Ishikawa (cell line): ENCODE data around the gene HNF1B.

ENCODE experiments used
- CEBPB ChIP-seq: IDR thresholded peaks from 2 replicates; pipeline ENCODE4 v1.6.1; 2012
- CREB1 ChIP-seq: IDR thresholded peaks from 2 replicates; pipeline ENCODE4 v1.6.1; 2012; ENCODE audit warnings: low read depth
- EGR1 ChIP-seq: IDR thresholded peaks from 2 replicates; pipeline ENCODE4 v1.6.1; 2012
- EP300 ChIP-seq: IDR thresholded peaks from 2 replicates; pipeline ENCODE4 v1.6.1; 2012; ENCODE audit warnings: borderline replicate concordance
- FOXM1 ChIP-seq: IDR thresholded peaks from 2 replicates; pipeline ENCODE4 v1.6.1; 2012; ENCODE audit warnings: low read depth, borderline replicate concordance
- NFIC ChIP-seq: IDR thresholded peaks from 2 replicates; pipeline ENCODE4 v1.6.1; 2012
- RAD21 ChIP-seq: IDR thresholded peaks from 2 replicates; pipeline ENCODE4 v1.6.1; 2012; ENCODE audit warnings: low read depth
- TAF1 ChIP-seq: IDR thresholded peaks from 2 replicates; pipeline ENCODE4 v1.6.1; 2012; ENCODE audit warnings: low read depth, mild to moderate bottlenecking
- TCF12 ChIP-seq: IDR thresholded peaks from 2 replicates; pipeline ENCODE4 v1.6.1; 2012; ENCODE audit warnings: low read depth
- TEAD4 ChIP-seq: IDR thresholded peaks from 2 replicates; pipeline ENCODE4 v1.6.1; 2012
- YY1 ChIP-seq: IDR thresholded peaks from 2 replicates; pipeline ENCODE4 v1.6.1; 2012; ENCODE audit warnings: low read depth
- ZBTB7A ChIP-seq: IDR thresholded peaks from 2 replicates; pipeline ENCODE4 v1.6.1; 2012; ENCODE audit warnings: low read depth
- TF ChIP-seq, protein P1 (sequence below): IDR thresholded peaks from 2 replicates; pipeline ENCODE4 v1.6.1; 2012
- TF ChIP-seq, protein P2 (sequence below): IDR thresholded peaks from 2 replicates; pipeline ENCODE4 v1.6.1; 2012; ENCODE audit warnings: low read depth, mild to moderate bottlenecking
- TF ChIP-seq, protein P3 (sequence below): IDR thresholded peaks from 2 replicates; pipeline ENCODE4 v1.6.1; 2012

Gene HNF1B

DNA sequence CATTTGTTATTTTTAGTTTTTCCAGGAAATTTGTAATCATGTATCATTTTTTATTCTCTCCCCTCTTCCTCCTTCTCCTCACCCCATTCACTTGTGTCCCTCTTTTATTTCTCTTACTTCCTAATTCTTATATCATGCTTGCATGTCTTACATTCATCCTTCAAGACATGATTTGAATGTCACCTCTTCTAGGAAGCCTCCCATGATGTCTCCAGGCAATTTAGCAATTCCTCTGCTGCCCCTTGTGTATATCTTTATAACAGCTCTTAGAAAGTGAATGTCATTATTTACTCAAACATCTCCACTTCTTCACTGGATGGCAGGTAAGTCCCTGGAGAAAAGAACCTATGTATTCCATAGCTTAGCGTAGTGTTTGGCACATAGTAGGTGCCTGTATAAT lies 7.8 kb downstream of the HNF1B start:
- TF ChIP-seq ZBTB7A (no peak), CREB1 (no peak), EGR1 (no peak), CEBPB (no peak)
- TF ChIP-seq, protein P1, sequence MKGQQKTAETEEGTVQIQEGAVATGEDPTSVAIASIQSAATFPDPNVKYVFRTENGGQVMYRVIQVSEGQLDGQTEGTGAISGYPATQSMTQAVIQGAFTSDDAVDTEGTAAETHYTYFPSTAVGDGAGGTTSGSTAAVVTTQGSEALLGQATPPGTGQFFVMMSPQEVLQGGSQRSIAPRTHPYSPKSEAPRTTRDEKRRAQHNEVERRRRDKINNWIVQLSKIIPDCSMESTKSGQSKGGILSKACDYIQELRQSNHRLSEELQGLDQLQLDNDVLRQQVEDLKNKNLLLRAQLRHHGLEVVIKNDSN, result no peak

DNA sequence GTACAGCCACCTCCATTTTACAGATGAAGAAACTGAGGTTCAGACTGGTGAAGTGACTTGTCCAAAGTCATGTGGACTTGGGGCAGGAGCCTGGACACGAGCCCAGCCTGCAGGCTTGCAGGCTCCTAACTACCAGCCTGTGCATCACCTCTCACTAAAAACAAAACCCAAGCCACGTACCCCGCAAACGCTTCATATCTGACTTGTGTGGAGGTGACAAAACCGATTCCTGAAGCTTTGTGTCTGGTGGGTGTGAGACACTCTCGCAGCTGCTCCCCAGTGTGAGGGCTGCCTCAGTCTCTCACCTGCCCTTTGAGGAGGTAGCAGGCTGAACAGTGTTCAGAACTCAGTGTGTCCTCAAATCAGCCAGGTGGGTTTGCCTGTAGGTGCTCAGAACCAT lies 8.4 kb downstream of the HNF1B start:
- TF ChIP-seq, protein P1, result no peak
- TF ChIP-seq TCF12 (no peak), YY1 (no peak), EGR1 (no peak), TAF1 (no peak), TEAD4 (no peak), NFIC (no peak), ZBTB7A (no peak), CREB1 (no peak), RAD21 (no peak), EP300 (no peak), CEBPB (no peak), FOXM1 (no peak)
- TF ChIP-seq, protein P2, sequence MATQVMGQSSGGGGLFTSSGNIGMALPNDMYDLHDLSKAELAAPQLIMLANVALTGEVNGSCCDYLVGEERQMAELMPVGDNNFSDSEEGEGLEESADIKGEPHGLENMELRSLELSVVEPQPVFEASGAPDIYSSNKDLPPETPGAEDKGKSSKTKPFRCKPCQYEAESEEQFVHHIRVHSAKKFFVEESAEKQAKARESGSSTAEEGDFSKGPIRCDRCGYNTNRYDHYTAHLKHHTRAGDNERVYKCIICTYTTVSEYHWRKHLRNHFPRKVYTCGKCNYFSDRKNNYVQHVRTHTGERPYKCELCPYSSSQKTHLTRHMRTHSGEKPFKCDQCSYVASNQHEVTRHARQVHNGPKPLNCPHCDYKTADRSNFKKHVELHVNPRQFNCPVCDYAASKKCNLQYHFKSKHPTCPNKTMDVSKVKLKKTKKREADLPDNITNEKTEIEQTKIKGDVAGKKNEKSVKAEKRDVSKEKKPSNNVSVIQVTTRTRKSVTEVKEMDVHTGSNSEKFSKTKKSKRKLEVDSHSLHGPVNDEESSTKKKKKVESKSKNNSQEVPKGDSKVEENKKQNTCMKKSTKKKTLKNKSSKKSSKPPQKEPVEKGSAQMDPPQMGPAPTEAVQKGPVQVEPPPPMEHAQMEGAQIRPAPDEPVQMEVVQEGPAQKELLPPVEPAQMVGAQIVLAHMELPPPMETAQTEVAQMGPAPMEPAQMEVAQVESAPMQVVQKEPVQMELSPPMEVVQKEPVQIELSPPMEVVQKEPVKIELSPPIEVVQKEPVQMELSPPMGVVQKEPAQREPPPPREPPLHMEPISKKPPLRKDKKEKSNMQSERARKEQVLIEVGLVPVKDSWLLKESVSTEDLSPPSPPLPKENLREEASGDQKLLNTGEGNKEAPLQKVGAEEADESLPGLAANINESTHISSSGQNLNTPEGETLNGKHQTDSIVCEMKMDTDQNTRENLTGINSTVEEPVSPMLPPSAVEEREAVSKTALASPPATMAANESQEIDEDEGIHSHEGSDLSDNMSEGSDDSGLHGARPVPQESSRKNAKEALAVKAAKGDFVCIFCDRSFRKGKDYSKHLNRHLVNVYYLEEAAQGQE, result no peak
- TF ChIP-seq, protein P3, sequence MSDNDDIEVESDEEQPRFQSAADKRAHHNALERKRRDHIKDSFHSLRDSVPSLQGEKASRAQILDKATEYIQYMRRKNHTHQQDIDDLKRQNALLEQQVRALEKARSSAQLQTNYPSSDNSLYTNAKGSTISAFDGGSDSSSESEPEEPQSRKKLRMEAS, result no peak

DNA sequence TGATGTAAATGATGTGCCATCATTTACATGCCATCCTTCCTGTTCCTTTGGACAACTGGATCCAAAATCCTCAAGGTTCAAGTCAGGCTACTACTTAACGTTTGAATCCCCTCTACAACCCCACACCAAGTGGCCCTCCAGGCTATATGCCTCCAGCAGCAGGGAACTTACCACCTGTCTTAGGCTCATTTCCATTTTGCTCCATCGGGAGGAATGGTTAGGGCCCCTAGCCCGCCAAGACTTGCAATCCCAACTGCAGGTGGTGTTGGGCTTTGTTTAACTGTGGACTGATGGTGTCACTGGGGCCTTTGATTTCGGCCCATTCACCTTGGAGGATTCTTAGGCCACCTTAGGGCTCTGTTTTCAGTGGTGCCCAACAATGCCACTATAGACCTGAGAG lies 9.7 kb downstream of the HNF1B start:
- TF ChIP-seq YY1 (no peak), CREB1 (no peak), EGR1 (no peak)

DNA sequence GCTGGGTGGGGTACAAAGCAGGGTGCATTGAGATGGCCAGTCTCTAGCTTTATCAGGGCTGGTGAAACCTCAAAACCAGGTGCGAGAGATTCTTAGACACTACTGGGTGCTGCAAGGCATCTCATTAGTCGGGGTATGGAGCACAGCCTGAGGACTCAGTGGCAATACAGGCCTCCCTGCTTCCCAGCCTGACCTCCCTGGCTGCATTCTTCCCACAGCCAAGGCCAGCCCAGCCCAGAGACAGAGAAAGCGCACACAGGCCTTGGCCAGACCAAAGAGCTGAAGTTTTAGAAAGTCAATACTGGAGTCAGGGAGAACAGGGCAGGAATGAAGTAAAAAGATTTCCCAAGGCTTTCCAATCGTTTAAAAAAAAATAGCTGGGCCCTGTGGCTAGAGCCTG lies 12.5 kb downstream of the HNF1B start:
- TF ChIP-seq TAF1 (no peak), TCF12 (no peak), CEBPB (no peak), FOXM1 (no peak), YY1 (no peak), EP300 (no peak), RAD21 (no peak), NFIC (no peak), TEAD4 (no peak), EGR1 (no peak)
- TF ChIP-seq, protein P1, result no peak

DNA sequence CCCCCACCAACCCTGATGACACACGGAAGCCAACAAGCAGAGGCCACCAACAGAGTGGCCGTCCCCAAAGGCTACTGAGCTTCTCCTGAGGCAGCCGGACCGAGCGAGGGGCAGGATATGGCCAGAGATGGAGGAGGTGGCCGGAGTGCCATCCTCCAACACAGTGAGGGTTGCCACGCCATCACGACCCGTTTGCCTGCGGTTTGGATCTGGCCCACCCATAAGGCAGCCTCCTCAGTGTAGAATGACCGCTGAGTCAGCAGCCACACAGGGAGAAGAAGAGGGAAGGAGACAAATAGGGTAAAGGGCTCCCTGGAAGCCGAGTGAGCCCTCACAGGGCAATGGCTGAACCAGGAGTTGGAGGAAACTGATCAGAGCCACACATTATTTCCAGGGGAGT lies 13.8 kb downstream of the HNF1B start:
- TF ChIP-seq FOXM1, result no peak

DNA sequence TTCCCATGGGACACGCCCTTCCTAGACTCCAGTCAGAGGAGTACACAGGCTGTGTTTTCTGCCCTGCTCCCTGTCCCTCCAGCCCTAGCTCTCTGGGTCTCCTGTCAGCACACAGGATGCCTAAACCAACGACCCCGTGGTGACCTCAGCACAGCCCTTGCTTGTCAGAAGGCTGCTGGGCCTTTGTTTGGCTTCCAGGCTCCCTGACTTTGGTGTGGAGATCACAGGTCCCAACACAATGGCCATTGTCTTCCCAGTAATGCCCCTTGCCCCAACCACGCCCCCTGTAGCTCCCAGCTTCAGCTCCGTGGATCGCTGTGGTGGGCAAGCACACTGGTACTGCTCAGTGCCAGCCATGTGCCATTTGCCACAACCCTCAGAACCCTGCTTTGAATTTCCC lies 15.0 kb downstream of the HNF1B start:
- no peak for TF ChIP-seq CEBPB
- TF ChIP-seq, protein P1, result no peak
- no peak for TF ChIP-seq ZBTB7A
- TF ChIP-seq TCF12, result no peak

DNA sequence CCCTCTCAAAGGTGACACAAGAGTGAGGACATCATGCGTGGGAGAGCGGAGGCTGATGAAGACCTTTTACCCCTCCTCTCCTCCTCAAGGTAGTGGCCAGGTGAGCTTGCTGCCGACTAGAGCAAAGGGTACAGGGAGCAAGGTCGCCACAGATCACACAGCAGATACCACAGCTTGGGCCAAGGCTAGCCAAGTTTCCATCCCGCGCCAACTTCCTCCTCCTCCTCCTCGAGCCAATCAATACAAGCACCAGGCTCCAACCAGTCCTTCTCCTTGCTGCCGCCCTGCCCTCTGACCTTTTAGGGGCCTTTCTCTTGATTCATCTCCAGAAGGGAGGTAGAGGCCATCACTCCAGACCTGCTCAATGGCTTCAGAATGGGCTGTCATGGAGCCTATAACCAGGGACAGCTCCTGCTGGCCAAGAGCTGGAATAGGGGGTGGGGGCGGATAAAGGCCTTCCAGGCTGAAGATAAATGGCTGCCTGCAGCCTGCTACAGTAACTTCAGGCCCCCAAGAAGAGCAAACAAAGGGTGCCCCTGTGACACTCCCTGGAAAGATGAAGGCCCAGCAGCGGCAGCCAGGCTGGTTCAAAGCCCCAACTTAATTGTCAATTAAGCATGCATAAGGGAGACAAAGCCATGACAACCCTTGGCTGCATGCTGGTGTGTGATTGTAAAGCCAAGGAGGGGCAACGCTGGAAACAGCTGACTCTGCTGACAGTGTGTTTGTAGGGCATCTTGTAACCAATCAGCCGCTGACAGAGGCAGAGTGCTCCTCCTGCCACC lies 17.8 kb downstream of the HNF1B start:
- TF ChIP-seq, protein P2, result no peak; the same call in 1 of the 2 replicates
- TF ChIP-seq FOXM1, result no peak
- TF ChIP-seq, protein P1, result no peak
